Inflammatory macrophage treated with lipopolysaccharide for 4 hours (primary cell): Measurements from ENCODE around the gene ARL4D.
A peak's percentile ranks its signal among the peaks of the same experiment; 100 is the strongest.
"Not testable (repeated sequence)": the region's sequence is repeated elsewhere in the genome, so short reads cannot be mapped to it uniquely, and the experiment has no call there.

Source experiments
- DNase-seq: peaks from one replicate; pipeline ENCODE4 v3.0.0-alpha.2; 2020

Gene ARL4D, protein sequence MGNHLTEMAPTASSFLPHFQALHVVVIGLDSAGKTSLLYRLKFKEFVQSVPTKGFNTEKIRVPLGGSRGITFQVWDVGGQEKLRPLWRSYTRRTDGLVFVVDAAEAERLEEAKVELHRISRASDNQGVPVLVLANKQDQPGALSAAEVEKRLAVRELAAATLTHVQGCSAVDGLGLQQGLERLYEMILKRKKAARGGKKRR

GRCh38 chr17:43398724-43399595 lies at the start of gene ARL4D:
ARL4D (plus strand) TSS chr17:43398993; CDS start chr17:43399733, 740 bp downstream.
- DNase-seq: peak; percentile 74

DNA sequence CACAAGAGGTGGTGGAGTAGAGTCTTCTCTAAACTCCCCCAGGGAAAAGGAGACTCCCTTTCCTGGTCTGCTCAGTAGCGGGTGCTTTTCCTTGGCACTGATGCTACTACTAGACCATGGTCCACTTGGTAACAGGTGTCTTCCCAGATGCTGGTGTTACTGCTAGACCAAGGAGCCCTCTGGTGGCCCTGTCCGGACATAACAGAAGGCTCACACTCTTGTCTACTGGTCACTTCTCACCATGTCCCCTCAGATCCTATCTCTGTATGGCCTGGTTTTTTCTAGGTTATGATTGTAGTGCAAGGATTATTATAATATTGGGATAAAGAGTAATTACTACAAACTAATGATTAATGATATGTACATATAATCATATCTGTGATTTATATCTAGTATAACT lies 49.7 kb upstream of the ARL4D start:
- no peak for DNase-seq

- DNase-seq: no peak
Observed at GRCh38 chr17:43350888-43351361, 47.9 kb upstream of the ARL4D start.

- DNase-seq: no peak
Observed at GRCh38 chr17:43351691-43352090, 47.1 kb upstream of the ARL4D start.

GRCh38 chr17:43352579-43353331 lies 46.0 kb upstream of the ARL4D start:
- DNase-seq: no peak

- DNase-seq: no peak
Observed at GRCh38 chr17:43353393-43353792, 45.4 kb upstream of the ARL4D start.

DNA sequence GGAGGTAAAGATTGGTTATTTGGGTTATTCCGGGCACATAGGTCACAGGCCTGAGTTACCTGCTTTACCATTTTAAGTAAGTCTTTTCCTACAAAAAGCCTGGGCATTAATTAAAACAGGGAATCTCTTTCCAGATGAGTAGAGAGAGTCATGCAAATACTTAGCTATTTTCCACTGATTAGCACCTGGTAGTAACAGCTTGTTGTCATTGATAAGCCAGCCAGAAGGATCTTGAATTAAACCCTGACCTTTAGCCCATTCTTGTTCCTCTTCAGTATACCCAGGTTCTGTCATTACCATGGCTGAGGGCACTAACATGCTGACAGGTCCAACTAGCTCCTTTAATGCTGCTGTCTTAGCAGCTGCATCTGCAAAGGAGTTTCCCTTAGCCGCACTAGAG lies 44.4 kb upstream of the ARL4D start:
- DNase-seq: no peak

- DNase-seq: no peak
Observed at GRCh38 chr17:43356450-43356849, 42.3 kb upstream of the ARL4D start.

- DNase-seq: no peak
Observed at GRCh38 chr17:43356999-43357398, 41.8 kb upstream of the ARL4D start.

DNA sequence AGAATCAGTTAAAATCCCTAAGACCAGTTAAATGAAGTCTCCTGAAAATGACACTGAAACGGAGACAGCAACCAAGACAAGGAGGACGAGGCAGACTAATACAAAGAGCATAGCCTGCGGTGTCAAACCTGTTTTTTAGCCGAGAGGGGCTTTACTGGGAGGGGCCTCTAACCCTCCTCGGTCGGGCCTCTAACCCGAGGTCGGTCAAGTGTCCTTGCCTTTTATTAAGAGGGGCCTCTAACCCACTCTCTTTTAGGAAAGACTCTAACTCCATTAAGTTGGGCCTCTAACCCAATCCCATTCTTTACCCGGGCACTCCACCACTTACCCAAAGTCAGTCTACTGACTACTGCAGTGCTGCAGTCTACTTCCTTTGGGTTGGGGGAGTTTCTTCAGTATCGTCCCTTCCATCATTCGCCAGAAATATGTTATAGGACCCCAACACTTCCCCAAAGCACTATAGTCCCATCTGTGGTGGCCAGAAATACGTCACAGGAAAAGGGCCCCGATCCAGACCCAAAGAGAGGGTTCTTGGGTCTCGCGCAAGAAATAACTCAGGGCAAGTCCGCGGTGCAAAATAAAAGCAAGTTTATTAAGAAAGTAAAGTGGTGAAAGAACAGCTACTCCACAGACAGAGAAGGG lies 39.2 kb upstream of the ARL4D start:
- DNase-seq: no peak

DNA sequence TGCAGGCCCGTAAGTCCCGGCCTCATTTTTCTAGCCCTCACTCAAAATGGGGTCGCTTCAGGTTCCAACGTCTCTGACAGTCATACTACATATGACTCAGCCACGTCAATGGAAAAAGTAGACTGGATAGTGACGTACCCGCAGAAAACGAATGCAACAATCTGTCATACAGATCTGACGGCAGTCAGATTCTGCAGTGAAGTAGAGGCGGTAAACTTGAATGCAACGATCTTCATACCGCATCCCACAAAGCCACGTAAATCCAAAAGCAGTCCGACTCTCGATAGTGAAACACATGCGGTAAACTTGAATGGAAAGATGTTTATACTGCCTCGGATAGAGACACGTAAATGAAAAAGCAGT lies 38.4 kb upstream of the ARL4D start:
- peak; percentile 88 for DNase-seq

- DNase-seq: peak; percentile 100
Observed at GRCh38 chr17:43360739-43361505, 37.9 kb upstream of the ARL4D start.

DNA sequence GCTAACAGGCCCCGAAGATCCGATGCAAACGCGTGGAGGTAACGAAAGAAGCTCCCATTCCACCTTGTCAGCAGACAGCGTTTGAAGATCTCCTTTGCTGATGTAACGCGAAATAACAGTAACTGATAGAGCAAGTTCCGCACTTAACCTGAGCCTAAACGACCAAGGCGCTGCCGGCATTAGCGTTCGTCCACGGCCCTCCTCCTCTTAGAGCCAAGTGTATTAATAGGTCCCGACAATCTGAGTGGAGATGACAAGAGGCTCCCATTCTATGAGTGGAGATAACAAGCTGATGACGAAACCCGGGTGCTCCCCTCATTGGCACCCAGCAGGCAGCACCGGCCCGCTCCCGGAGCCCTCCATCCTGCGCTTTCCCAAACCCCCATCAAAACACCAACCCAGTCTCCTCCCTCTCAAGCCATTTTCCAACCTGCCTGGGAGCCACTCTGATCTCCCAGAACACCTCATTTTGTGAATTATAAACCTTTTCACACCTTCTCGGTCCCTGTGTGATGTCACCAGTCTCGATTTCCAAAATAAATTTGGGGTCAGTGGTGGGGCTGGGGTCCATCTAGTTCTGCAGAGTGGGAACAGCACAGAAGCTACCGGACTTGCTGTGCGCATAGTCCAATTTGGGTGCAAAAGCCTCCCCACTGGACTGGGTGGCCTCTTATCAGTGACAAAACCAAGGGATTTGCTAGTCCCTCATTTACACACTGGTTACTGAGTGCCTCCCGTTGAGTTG lies 35.4 kb upstream of the ARL4D start:
- no peak for DNase-seq

DNA sequence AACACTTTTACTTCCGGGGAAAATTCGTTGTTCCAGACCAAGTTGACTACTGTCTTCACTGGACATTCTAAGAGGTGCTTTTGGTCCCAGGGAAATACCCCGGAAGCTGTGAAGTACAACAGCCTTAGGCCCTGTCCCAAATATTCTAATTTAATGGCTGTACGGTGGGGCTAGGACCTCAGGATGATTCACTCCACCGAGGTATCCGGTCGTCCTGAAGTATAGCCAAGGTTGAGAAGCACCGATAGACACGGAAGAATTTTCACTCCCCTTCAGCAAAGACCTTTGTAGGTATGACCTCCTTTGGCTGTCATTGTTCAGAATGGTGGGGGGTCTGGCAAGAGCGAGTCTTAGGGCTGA lies 34.9 kb upstream of the ARL4D start:
- no peak for DNase-seq

GRCh38 chr17:43365356-43365755 lies 33.4 kb upstream of the ARL4D start:
- DNase-seq: no peak

DNA sequence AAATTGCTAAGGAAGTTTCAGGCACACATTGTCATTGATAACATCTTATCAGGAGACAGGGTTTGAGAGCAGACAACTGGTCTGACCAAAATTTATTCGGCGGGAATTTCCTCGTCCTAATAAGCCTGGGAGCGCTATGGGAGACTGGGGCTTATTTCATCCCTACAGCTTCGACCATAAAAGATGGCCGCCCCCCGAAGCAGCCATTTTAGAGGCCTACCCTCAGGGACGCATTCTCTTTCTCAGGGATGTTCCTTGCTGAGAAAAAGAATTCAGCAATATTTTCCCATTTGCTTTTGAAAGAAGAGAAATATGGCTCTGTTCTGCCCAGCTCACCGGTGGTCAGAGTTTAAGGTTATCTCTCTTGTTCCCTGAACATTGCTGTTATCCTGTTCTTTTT lies 32.9 kb upstream of the ARL4D start:
- DNase-seq: not testable (repeated sequence)

GRCh38 chr17:43366891-43367736 lies 31.7 kb upstream of the ARL4D start:
- DNase-seq: no peak

- peak; percentile 96 for DNase-seq
Observed at GRCh38 chr17:43367737-43368242, 31.0 kb upstream of the ARL4D start.

- peak; percentile 79 for DNase-seq
Observed at GRCh38 chr17:43368740-43369506, 29.9 kb upstream of the ARL4D start.

- no peak for DNase-seq
Observed at GRCh38 chr17:43369986-43370385, 28.8 kb upstream of the ARL4D start.
